Activated CD8-positive, alpha-beta memory T cell treated with anti-CD3 and anti-CD28 coated beads, Interleukin-2, amount 50 U/mL, for 24 hours (primary cell): ENCODE data around the gene ADCY3.
"Not testable (repeated sequence)": the region's sequence is repeated elsewhere in the genome, so short reads cannot be mapped to it uniquely, and the experiment has no call there.

Source experiments
- DNase-seq: peaks from one replicate; pipeline ENCODE4 v3.0.0-alpha.2; 2020; ENCODE audit errors: extremely low read depth

The ADCY3 gene

GRCh38 chr2:24809316-24810007, 110.6 kb downstream of the ADCY3 start:
- DNase-seq, result no peak

- no peak for DNase-seq
Observed at GRCh38 chr2:24806661-24807036, 113.4 kb downstream of the ADCY3 start.

GRCh38 chr2:24805811-24806660, 114.0 kb downstream of the ADCY3 start:
- DNase-seq, result not testable (repeated sequence)

- DNase-seq, result not testable (repeated sequence)
Observed at GRCh38 chr2:24800487-24800886, 119.5 kb downstream of the ADCY3 start.

- no peak for DNase-seq
Observed at GRCh38 chr2:24797644-24798043, 122.4 kb downstream of the ADCY3 start.

- DNase-seq, result no peak
Observed at GRCh38 chr2:24793761-24794435, 126.1 kb downstream of the ADCY3 start.

GRCh38 chr2:24792874-24793760, 126.9 kb downstream of the ADCY3 start, which contains the start of the genes CENPO and PTRHD1:
Gene CENPO, plus strand, starts transcription at chr2:24793425. Its CDS starts 495 bp downstream, at chr2:24793920.
Gene PTRHD1, minus strand, starts transcription at chr2:24793391. Its CDS starts 14 bp downstream, at chr2:24793377.
- DNase-seq, result peak; percentile 87

GRCh38 chr2:24792542-24792873, 127.5 kb downstream of the ADCY3 start:
- no peak for DNase-seq

- DNase-seq, result no peak
Observed at GRCh38 chr2:24791452-24791851, 128.6 kb downstream of the ADCY3 start.

GRCh38 chr2:24788816-24789215, 131.2 kb downstream of the ADCY3 start:
- no peak for DNase-seq

- no peak for DNase-seq
Observed at GRCh38 chr2:24787532-24787931, 132.5 kb downstream of the ADCY3 start.

GRCh38 chr2:24785671-24786321, 134.2 kb downstream of the ADCY3 start:
- DNase-seq, result no peak

- no peak for DNase-seq
Observed at GRCh38 chr2:24783641-24784040, 136.4 kb downstream of the ADCY3 start.

- no peak for DNase-seq
Observed at GRCh38 chr2:24779116-24779515, 140.9 kb downstream of the ADCY3 start.

GRCh38 chr2:24774373-24774772, 145.7 kb downstream of the ADCY3 start:
- DNase-seq, result no peak

GRCh38 chr2:24771764-24772586, 148.1 kb downstream of the ADCY3 start:
- no peak for DNase-seq

- no peak for DNase-seq
Observed at GRCh38 chr2:24771061-24771460, 149.0 kb downstream of the ADCY3 start.
